Measurements from ENCODE around the gene PUSL1.
A peak's percentile ranks its signal among the peaks of the same experiment; 100 is the strongest.

The PUSL1 gene

DNA sequence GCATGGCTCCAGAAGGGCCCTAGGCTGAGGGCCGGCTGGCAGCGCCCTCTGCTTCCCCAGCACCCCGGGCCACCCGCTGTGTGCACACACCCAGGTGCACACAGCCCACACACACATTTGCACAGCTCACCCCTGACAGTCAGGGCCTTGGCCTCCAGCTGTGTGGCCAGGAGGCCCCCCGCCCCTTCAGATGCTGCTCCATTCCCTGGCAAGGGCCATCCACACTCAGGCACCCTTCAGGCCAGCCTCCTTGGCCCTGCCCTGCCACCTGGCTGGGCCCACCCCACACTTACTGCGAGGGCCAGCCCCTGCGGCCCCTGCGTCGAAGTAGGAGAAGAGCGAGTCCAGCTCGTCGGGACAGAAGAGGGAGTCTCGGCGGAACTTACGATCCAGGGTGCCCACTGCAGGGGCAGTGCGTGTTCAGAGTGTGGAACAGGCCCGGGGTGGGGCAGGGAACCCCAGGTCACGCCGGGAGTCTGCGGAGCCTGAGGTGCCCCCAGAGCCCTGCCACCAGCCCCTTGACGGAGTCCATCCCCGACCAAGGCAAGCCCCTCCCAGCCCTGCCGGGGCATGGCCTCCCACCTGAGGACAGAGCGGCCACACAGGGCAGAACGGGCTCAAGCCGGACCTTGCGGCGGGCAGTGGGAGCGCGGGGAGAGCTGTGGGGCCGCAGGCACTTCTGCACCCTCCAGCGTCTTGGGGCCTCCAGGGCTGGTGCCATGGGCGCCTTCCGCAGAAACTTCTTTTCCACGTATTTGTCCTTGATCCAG, 13.1 kb upstream of the PUSL1 start:
- no peak for DNase-seq (ENCODE audit: low spot score)

- DNase-seq (ENCODE audit: low spot score), result no peak
Observed at GRCh38 chr1:1296070-1297061, 12.0 kb upstream of the PUSL1 start.

- no peak for DNase-seq (ENCODE audit: low spot score)
Observed at GRCh38 chr1:1297802-1298424, 10.5 kb upstream of the PUSL1 start.

- DNase-seq (ENCODE audit: low spot score), result peak; percentile 29
Observed at GRCh38 chr1:1298861-1299685, 9.3 kb upstream of the PUSL1 start.

GRCh38 chr1:1299686-1300351, 8.6 kb upstream of the PUSL1 start:
- no peak for DNase-seq (ENCODE audit: low spot score)

- DNase-seq (ENCODE audit: low spot score), result no peak
Observed at GRCh38 chr1:1300352-1300739, 8.1 kb upstream of the PUSL1 start.

DNA sequence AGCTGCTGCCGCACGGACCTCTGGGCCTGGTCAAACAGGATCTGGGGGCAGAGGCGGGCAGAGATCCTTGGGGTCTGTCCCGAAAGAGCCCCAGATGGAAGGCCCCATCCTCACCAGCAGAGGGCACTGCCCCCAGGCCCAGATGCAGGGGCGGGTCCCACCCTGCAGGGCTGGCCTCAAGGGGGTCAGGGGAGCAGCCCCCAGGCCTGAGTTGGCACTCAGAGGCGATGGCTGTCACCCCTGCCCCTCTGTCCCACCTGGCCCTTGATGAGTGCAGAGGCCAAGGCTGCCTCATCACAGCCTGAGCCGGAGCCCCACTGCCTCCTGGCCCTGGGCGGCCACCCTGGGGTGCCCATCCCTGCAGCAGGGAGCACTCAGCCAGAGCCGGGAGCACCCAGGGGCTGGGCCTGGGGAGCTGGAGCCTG, 6.4 kb upstream of the PUSL1 start:
- DNase-seq (ENCODE audit: low spot score), result no peak

GRCh38 chr1:1302951-1303509, 5.4 kb upstream of the PUSL1 start:
- no peak for DNase-seq (ENCODE audit: low spot score)

GRCh38 chr1:1303736-1304135, 4.7 kb upstream of the PUSL1 start:
- DNase-seq (ENCODE audit: low spot score), result no peak

GRCh38 chr1:1304331-1305299, 3.8 kb upstream of the PUSL1 start:
- DNase-seq (ENCODE audit: low spot score), result peak; percentile 39

DNA sequence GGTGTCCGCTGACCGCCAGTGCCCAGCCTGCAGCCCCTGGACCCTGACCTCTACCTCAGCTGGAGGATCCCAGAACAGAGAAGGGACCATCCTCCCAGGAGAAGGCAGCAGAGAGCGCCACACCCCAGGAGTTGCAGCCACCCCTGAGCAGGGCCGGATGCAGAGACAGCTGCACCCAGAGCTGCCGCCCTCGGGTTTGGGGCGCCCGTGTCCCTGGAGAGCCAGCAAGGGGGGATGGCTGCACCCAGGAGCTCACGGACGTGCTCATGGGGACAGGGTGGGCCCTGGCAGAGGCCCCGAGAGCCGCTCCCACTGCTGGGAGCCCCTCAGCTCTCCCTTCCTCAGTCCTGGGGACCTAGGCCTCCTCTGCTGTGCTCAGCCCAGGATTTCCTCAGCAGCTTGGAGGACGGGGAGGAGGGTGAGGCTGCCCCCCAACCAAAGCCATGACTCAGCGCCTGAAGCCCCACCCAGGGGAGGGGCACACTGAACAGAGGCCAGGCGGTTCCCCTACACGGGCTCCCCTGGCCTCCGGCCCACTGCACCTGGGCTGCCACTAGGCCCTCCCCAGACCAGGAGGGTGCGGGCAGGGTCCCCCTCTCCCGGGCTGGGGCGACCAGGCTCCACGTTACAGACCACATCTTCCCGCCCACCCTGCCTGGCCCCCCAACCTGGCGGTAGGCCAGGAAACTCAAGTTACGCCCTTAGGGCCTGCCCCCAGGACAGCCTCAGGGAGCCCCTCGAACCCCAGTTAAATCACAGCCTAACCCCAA, 2.9 kb upstream of the PUSL1 start:
- DNase-seq (ENCODE audit: low spot score), result no peak

GRCh38 chr1:1306070-1306660, 2.2 kb upstream of the PUSL1 start:
- DNase-seq (ENCODE audit: low spot score), result no peak

- DNase-seq (ENCODE audit: low spot score), result no peak
Observed at GRCh38 chr1:1306661-1307260, 1.6 kb upstream of the PUSL1 start.

- DNase-seq (ENCODE audit: low spot score), result no peak
Observed at GRCh38 chr1:1307261-1307922, 1.0 kb upstream of the PUSL1 start.

GRCh38 chr1:1308756-1309250, 406 bp downstream of the PUSL1 start:
- no peak for DNase-seq (ENCODE audit: low spot score)

DNA sequence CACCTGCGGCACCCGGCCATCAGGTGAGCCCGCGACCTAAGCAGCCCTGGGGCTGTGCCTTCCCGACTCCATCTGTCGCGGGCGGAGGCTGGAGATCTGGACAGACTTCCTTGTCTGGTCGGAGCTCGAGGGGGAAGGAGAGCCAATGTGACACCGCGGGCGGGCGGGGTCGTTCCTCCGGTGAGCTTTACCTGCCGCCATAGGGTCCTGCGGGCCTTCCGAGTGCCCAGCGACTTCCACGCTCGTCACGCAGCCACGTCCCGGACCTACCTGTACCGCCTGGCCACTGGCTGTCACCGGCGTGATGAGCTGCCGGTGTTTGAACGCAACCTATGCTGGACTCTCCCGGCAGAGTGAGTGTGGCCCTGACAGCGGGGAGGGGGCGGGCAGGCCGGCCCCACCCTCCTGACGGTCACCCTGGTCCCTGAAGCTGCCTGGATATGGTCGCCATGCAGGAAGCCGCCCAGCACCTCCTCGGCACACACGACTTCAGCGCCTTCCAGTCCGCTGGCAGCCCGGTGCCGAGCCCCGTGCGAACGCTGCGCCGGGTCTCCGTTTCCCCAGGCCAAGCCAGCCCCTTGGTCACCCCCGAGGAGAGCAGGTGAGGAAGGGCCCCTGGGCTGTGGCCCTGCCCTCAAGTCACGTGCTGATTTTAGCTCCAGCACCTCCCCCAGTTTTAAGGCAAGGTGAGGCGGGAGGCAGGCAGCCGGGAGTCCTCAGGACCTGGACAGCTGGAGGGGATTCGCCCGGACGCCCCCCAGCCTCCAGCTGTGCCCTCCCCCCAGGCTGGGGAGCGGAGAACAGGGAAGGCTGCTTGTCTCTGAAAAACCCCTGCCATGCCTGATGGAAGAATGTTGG, 1.1 kb downstream of the PUSL1 start:
- no peak for DNase-seq (ENCODE audit: low spot score)

DNA sequence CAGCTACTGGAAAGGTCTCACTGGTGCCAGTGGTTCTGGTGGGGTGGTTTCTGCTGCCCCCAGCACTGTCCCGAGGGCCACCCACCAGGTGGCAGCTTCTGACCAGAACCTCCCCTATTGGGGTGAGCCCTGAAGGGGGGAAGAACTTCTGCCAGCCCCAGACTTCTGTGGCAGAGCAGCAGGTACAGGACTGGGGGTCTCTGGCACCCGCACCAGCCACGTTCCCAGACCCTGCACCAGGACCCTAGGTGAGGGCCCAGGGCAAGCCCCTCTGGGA, 1.6 kb downstream of the PUSL1 start:
- DNase-seq (ENCODE audit: low spot score), result no peak

All from kidney capillary endothelial cell (primary cell).